MG63 (cell line): ENCODE data around the gene CLIC6. TPM values are rescaled to one million over a fixed set of nuclear protein-coding genes. Genes with fewer than 3 reads are reported as not detected.
"Not testable (repeated sequence)": the region's sequence is repeated elsewhere in the genome, so short reads cannot be mapped to it uniquely, and the experiment has no call there.

ENCODE experiments used
- DNase-seq: peaks from one replicate; pipeline ENCODE4 v3.0.0-alpha.2; 2020
- H3K27me3 ChIP-seq: fragments of 250-450 bp; sonication (Bioruptor Pico); 2 replicates; pipeline ENCODE4 v1.5.1; 2020; ENCODE audit warnings: mild to moderate bottlenecking, moderate library complexity
- H3K36me3 ChIP-seq: fragments of 250-450 bp; sonication (Bioruptor Pico); 2 replicates; pipeline ENCODE4 v1.5.1; 2020; ENCODE audit warnings: mild to moderate bottlenecking, moderate library complexity
- H3K4me3 ChIP-seq: fragments of 250-450 bp; sonication (Bioruptor Pico); 2 replicates; pipeline ENCODE4 v1.5.1; 2020; ENCODE audit warnings: mild to moderate bottlenecking, moderate library complexity
- H3K9me3 ChIP-seq: fragments of 250-450 bp; sonication (Bioruptor Pico); 2 replicates; pipeline ENCODE4 v1.5.1; 2020; ENCODE audit warnings: mild to moderate bottlenecking, moderate library complexity
- total RNA-seq: library from RNA; depleted of rRNA; stranded (reverse); fragments of >200 nt; shearing (Covaris generic); gene quantifications from 2 replicates; pipeline ENCODE4 v1.2.3, GENCODE V29; 2014; ENCODE audit warnings: low replicate concordance

The CLIC6 gene
- total RNA-seq, 1 experiment from 2014 or later: not detected

- no peak overlapping the region for H3K4me3 ChIP-seq
- H3K36me3 ChIP-seq: no peaks in the 10 kb centered on the region
- peaks cover 9% of the 10 kb centered on the region; the same call in 1 of the 2 replicates for H3K9me3 ChIP-seq
- no peaks in the 10 kb centered on the region for H3K27me3 ChIP-seq
- no peak for DNase-seq
These were observed 21.2 kb upstream of the CLIC6 start for GRCh38 chr21:34647555-34647954.

DNA sequence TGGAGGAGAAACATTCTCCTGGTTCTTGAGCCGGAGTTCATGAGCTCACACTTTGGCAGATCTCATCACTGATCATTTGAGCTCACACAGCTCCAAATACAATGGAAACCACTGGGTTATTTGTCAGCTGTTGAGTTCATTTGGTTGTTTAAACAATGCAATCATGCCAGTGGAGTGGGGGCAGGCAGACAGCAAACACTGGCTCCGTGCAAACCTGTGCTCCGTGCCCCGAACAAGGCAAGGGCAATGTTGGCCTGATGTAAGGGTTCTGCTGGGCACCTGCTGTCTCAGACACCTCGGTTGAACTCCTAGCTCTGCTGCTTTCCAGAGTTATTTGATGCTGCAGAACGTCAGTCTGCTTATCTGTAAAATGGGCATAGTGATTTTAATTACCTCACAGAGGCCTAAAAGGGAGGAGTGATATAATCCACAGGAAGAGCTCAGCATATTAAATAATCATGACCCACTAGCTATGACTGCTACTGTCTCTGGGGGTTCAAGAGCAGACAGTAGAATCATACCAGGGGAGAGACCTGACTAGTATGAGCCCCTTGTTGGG is 20.0 kb upstream of the CLIC6 start:
- H3K4me3 ChIP-seq: no peak overlapping the region
- H3K9me3 ChIP-seq: peaks cover 9% of the 10 kb centered on the region; the same call in 1 of the 2 replicates
- H3K36me3 ChIP-seq: no peaks in the 10 kb centered on the region
- DNase-seq: no peak
- no peaks in the 10 kb centered on the region for H3K27me3 ChIP-seq

DNA sequence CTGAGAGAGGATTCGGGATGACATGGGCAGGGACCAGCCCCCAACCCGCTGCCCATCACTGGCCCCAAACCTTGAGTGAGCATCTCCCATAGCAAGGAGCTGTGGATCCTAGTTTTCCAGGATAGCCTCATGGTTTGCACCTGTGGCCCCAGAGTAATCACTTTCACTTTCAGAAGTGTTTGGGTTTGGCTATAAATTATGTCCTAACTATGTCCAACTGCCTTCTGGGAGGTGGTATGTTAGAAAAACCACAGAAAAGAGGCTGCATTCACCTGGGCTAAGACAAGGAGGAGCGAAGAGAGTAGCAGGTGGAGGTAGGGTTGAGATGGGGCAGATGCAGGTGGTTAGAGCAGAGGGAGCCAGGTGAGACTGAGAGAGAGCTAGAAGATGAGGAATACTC is 19.4 kb upstream of the CLIC6 start:
- Histone ChIP-seq H3K36me3 (no peaks in the 10 kb centered on the region), H3K27me3 (no peaks in the 10 kb centered on the region), H3K9me3 (peaks cover 9% of the 10 kb centered on the region; the same call in 1 of the 2 replicates), H3K4me3 (no peak overlapping the region)
- DNase-seq: no peak

DNA sequence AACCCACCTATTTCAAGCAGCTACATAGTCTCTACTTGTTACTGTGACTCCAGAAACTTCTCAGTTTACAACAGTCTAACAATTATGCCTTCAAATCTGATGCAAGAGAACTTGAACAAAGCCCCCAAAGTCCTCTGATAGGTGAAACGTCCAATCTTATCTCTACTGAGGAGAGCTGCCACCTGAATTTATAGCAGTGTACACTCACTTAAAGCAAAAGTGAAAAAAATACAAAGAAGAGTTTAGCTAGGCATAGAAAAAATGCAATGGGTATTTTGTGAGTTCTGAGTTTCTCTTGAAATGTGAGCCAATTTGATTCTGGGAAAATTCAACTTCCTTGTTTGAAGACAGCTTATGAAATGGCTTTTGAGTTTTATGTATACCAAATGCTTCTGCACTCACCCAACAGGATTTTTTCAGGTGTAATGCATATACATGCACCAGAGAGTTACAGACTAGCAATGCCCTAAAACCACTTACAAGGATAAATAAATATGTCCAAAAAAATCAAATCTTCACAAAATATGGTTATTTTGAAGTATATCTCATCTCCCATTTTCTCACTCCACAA is 17.8 kb upstream of the CLIC6 start:
- Histone ChIP-seq H3K9me3 (peaks cover 9% of the 10 kb centered on the region; the same call in 1 of the 2 replicates), H3K4me3 (no peak overlapping the region), H3K27me3 (peaks cover 3% of the 10 kb centered on the region; the same call in 1 of the 2 replicates), H3K36me3 (no peaks in the 10 kb centered on the region)
- no peak for DNase-seq

- peaks cover 3% of the 10 kb centered on the region; the same call in 1 of the 2 replicates for H3K27me3 ChIP-seq
These were observed 17.2 kb upstream of the CLIC6 start for GRCh38 chr21:34651642-34652041.

GRCh38 chr21:34653522-34653921 is 15.3 kb upstream of the CLIC6 start:
- peaks cover 9% of the 10 kb centered on the region; the same call in 1 of the 2 replicates for H3K9me3 ChIP-seq
- DNase-seq: no peak
- H3K4me3 ChIP-seq: no peak overlapping the region
- H3K27me3 ChIP-seq: peaks cover 3% of the 10 kb centered on the region; the same call in 1 of the 2 replicates
- H3K36me3 ChIP-seq: no peaks in the 10 kb centered on the region

More at GRCh38 chr21:34651642-34652041, 17.2 kb upstream of the CLIC6 start:
- no peak for DNase-seq
- Histone ChIP-seq H3K4me3 (no peak overlapping the region), H3K36me3 (no peaks in the 10 kb centered on the region), H3K9me3 (peaks cover 9% of the 10 kb centered on the region; the same call in 1 of the 2 replicates)

DNA sequence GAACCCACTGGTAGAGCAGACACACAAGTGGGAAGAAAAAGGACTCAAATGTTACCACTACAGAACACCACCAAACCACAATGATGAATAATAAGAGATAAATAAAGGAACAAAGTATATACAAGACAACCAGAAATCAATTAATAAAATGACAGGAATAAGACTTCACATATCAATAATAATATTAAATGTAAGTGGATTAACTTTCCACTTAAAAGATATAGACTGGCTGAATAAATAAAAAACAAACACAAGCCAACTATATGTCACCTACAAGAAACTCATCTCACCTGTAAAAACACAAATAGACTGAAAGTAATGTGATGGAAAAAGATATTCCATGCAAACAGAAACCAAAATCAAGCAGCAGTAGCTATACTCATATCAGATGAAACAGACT is 6.9 kb upstream of the CLIC6 start:
- no peaks in the 10 kb centered on the region for H3K36me3 ChIP-seq
- no peak for DNase-seq
- 0 out of 2 replicates have a peak, but pooled peaks cover 7% of the 10 kb centered on the region for H3K9me3 ChIP-seq
- no peak overlapping the region for H3K4me3 ChIP-seq
- H3K27me3 ChIP-seq: no peaks in the 10 kb centered on the region; the same call in 1 of the 2 replicates

- H3K27me3 ChIP-seq: peaks cover 37% of the 10 kb centered on the region
- H3K4me3 ChIP-seq: no peak overlapping the region
- DNase-seq: no peak
- no peaks in the 10 kb centered on the region for H3K9me3 ChIP-seq
- H3K36me3 ChIP-seq: no peaks in the 10 kb centered on the region
These were observed 1.0 kb upstream of the CLIC6 start for GRCh38 chr21:34667761-34668160.

DNA sequence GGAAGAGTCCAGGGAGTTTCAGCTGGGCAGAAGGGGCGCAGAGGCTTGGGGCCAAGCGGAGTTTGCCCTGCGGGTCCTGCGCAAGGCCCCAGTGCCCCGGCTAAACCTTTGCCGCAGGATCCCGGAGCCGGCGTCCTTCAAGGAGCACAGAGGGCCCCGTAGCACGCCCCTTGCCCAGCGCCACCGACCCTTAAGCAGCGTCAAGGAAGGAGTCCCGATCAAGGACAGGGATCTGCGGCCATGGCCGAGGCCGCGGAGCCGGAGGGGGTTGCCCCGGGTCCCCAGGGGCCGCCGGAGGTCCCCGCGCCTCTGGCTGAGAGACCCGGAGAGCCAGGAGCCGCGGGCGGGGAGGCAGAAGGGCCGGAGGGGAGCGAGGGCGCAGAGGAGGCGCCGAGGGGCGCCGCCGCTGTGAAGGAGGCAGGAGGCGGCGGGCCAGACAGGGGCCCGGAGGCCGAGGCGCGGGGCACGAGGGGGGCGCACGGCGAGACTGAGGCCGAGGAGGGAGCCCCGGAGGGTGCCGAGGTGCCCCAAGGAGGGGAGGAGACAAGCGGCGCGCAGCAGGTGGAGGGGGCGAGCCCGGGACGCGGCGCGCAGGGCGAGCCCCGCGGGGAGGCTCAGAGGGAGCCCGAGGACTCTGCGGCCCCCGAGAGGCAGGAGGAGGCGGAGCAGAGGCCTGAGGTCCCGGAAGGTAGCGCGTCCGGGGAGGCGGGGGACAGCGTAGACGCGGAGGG is 520 bp downstream of the CLIC6 start:
- no peak overlapping the region for H3K4me3 ChIP-seq
- no peaks in the 10 kb centered on the region for H3K9me3 ChIP-seq
- no peaks in the 10 kb centered on the region for H3K36me3 ChIP-seq
- no peak for DNase-seq
- H3K27me3 ChIP-seq: peaks cover 39% of the 10 kb centered on the region

GRCh38 chr21:34669880-34670219 is 1.1 kb downstream of the CLIC6 start:
- not testable (repeated sequence) for H3K9me3 ChIP-seq, H3K4me3 ChIP-seq, H3K36me3 ChIP-seq, DNase-seq
- peaks cover 39% of the 10 kb centered on the region for H3K27me3 ChIP-seq

GRCh38 chr21:34670220-34670961 is 1.6 kb downstream of the CLIC6 start:
- no peaks in the 10 kb centered on the region for H3K9me3 ChIP-seq
- no peak for DNase-seq
- peaks cover 39% of the 10 kb centered on the region for H3K27me3 ChIP-seq
- no peak overlapping the region for H3K4me3 ChIP-seq
- no peaks in the 10 kb centered on the region for H3K36me3 ChIP-seq

DNA sequence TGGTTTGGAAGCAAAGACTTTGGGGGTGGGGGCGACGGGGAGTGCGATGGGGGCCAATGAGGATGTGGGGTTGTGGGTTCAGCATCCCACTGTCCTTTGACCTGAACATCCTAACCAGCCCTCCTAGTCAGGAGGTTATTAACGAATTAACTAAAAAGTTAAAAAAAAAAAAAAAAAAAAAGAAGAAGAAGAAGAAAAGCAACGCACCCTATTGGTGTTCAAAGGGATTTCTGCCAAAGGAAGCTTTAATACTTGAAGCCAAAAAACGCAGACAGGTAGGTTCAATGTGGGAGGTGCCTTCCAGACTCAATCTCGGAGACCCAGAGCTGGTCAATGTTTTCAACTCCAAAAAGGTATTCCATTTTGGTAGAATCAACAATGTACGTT is 2.2 kb downstream of the CLIC6 start:
- peaks cover 39% of the 10 kb centered on the region for H3K27me3 ChIP-seq
- H3K9me3 ChIP-seq: no peaks in the 10 kb centered on the region
- DNase-seq: no peak
- H3K4me3 ChIP-seq: no peak overlapping the region
- no peaks in the 10 kb centered on the region for H3K36me3 ChIP-seq

- Histone ChIP-seq H3K4me3 (no peak overlapping the region), H3K36me3 (no peaks in the 10 kb centered on the region), H3K9me3 (no peaks in the 10 kb centered on the region), H3K27me3 (peaks cover 39% of the 10 kb centered on the region)
- DNase-seq: no peak
These were observed 2.7 kb downstream of the CLIC6 start for GRCh38 chr21:34671462-34671861.

- DNase-seq: no peak
- Histone ChIP-seq H3K9me3 (no peaks in the 10 kb centered on the region), H3K36me3 (no peaks in the 10 kb centered on the region), H3K27me3 (peaks cover 39% of the 10 kb centered on the region), H3K4me3 (no peak overlapping the region)
These were observed 3.1 kb downstream of the CLIC6 start for GRCh38 chr21:34671891-34672290.

- H3K36me3 ChIP-seq: no peaks in the 10 kb centered on the region
- H3K4me3 ChIP-seq: no peak overlapping the region
- peaks cover 35% of the 10 kb centered on the region for H3K27me3 ChIP-seq
- DNase-seq: no peak
- no peaks in the 10 kb centered on the region for H3K9me3 ChIP-seq
These were observed 4.2 kb downstream of the CLIC6 start for GRCh38 chr21:34673006-34673405.

GRCh38 chr21:34674468-34674867 is 5.7 kb downstream of the CLIC6 start:
- no peak overlapping the region for H3K4me3 ChIP-seq
- peaks cover 20% of the 10 kb centered on the region for H3K27me3 ChIP-seq
- no peaks in the 10 kb centered on the region for H3K9me3 ChIP-seq
- H3K36me3 ChIP-seq: no peaks in the 10 kb centered on the region
- no peak for DNase-seq

DNA sequence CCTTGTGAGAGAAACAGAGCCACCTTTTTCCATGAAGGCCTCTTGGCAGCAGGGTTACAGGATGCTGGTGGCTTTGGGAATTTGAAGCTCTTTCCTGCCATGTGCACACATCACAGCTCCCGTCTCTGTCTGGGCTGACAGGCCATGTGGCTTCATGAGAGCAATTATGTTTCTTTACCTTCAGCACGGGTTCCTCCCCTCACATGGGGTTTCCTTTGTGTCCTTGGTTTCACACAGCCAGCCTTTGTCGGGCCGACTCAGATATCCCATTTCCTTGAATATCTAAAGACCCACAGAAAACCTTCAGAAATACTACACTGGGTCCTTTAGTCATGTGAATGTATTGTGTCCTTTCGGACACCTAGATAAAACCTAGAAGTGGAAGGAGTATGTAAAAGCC is 7.1 kb downstream of the CLIC6 start:
- Histone ChIP-seq H3K36me3 (no peaks in the 10 kb centered on the region), H3K27me3 (peaks cover 10% of the 10 kb centered on the region), H3K9me3 (no peaks in the 10 kb centered on the region; the same call in 1 of the 2 replicates), H3K4me3 (no peak overlapping the region)
- DNase-seq: no peak
